Tibial nerve (tissue), 4 donors: Measurements from ENCODE around the gene NEUROD2. TPM values are rescaled to one million over a fixed set of nuclear protein-coding genes. Genes with fewer than 3 reads are reported as not detected.

Experiments used
- DNase-seq, 2 donors: peaks; one replicate each; pipeline ENCODE4 v3.0.0-alpha.2; 2019; ENCODE audit warnings: low spot score in 2 of 2
- H3K27ac ChIP-seq, 4 donors: fragments of 200-600 bp; sonication (generic) in 3 of 4; one replicate each; pipeline ENCODE4 v1.5.1; 2017 to 2019; ENCODE audit warnings: mild to moderate bottlenecking in 1 of 4
- H3K27me3 ChIP-seq, 2 donors: fragments of 200-600 bp; sonication (generic) in 1 of 2; one replicate each; pipeline versions ENCODE4 v1.5.1 to v1.6.0; 2017 to 2019
- H3K36me3 ChIP-seq, 3 donors: fragments of 200-600 bp; sonication (generic); one replicate each; pipeline ENCODE4 v1.5.1; 2018 to 2019
- H3K4me1 ChIP-seq, 4 donors: fragments of 200-600 bp; sonication (generic) in 3 of 4; one replicate each; pipeline ENCODE4 v1.5.1; 2017 to 2019
- H3K4me3 ChIP-seq, 4 donors: fragments of 200-600 bp; sonication (generic) in 3 of 4; one replicate each; pipeline ENCODE4 v1.5.1; 2017 to 2019; ENCODE audit warnings: mild to moderate bottlenecking in 1 of 4, moderate library complexity in 1 of 4
- H3K9me3 ChIP-seq, 4 donors: fragments of 200-600 bp; sonication (generic) in 3 of 4; one replicate each; pipeline ENCODE4 v1.5.1; 2017 to 2019
- CTCF ChIP-seq, 5 experiments: fragments of 200-600 bp in 3 of 5; fragments of 450-650 bp in 2 of 5; sonication (generic) in 3 of 5; IDR thresholded peaks; one replicate each; pipeline ENCODE4 v1.5.1; 2016 to 2019; ENCODE audit warnings: antibody characterized with exemption in 5 of 5, mild to moderate bottlenecking in 3 of 5, moderate library complexity in 2 of 5
- EP300 ChIP-seq, 2 donors: sonication (generic); formaldehyde crosslinking; IDR thresholded peaks; one replicate each; pipeline ENCODE4 v1.6.1; 2017; ENCODE audit warnings: antibody characterized with exemption in 2 of 2, mild to moderate bottlenecking in 1 of 2
- POLR2A ChIP-seq, 2 donors: fragments of 450-650 bp; IDR thresholded peaks; one replicate each; pipeline ENCODE4 v1.6.1; 2017; ENCODE audit warnings: antibody characterized with exemption in 2 of 2, mild to moderate bottlenecking in 2 of 2, moderate library complexity in 2 of 2
- WGBS, 2 donors: methylation state at CpG; one replicate each; pipeline ENCODE4 v1.1.5; 2018; 5-methylcytosine and 5-hydroxymethylcytosine counted together
- total RNA-seq, 4 donors: library from RNA; depleted of rRNA; stranded (reverse); fragments of >200 nt; gene quantifications; one replicate each; pipeline ENCODE4 v1.1.0, GENCODE V29; 2016

Gene NEUROD2
- total RNA-seq, 4 donors from 2014 or later = not detected

GRCh38 chr17:39582658-39583057 is 25.1 kb downstream of the NEUROD2 start:
- 41 to 65% methylated on average over 2 of the region's 2 CpGs for WGBS, 2 donors
- no peaks in the 10 kb centered on the region for H3K27me3 ChIP-seq
- peaks cover 0 to 9% (median 0%) of the 10 kb centered on the region in 4 donors for H3K4me1 ChIP-seq
- H3K4me3 ChIP-seq = no peak overlapping the region
- no peak for TF ChIP-seq EP300 (IDR thresholded peaks at IDR 0.05)
- TF ChIP-seq POLR2A (IDR thresholded peaks at IDR 0.05) = no peak
- TF ChIP-seq CTCF (IDR thresholded peaks at IDR 0.05) = no peak
- H3K9me3 ChIP-seq = no peaks in the 10 kb centered on the region
- H3K36me3 ChIP-seq = no peaks in the 10 kb centered on the region
- H3K27ac ChIP-seq = no peak overlapping the region
- no peak for DNase-seq

GRCh38 chr17:39581759-39582085 is 26.0 kb downstream of the NEUROD2 start:
- no peaks in the 10 kb centered on the region for H3K36me3 ChIP-seq
- H3K9me3 ChIP-seq = no peaks in the 10 kb centered on the region
- TF ChIP-seq POLR2A (IDR thresholded peaks at IDR 0.05) (no peak), CTCF (IDR thresholded peaks at IDR 0.05) (no peak), EP300 (IDR thresholded peaks at IDR 0.05) (no peak)
- peaks cover 0 to 9% (median 0%) of the 10 kb centered on the region in 4 donors for H3K4me1 ChIP-seq
- no peak overlapping the region for H3K27ac ChIP-seq
- H3K27me3 ChIP-seq = no peaks in the 10 kb centered on the region
- WGBS, 2 donors = 78 to 79% methylated on average over 4 of the region's 4 CpGs
- no peak for DNase-seq
- H3K4me3 ChIP-seq = no peak overlapping the region

DNA sequence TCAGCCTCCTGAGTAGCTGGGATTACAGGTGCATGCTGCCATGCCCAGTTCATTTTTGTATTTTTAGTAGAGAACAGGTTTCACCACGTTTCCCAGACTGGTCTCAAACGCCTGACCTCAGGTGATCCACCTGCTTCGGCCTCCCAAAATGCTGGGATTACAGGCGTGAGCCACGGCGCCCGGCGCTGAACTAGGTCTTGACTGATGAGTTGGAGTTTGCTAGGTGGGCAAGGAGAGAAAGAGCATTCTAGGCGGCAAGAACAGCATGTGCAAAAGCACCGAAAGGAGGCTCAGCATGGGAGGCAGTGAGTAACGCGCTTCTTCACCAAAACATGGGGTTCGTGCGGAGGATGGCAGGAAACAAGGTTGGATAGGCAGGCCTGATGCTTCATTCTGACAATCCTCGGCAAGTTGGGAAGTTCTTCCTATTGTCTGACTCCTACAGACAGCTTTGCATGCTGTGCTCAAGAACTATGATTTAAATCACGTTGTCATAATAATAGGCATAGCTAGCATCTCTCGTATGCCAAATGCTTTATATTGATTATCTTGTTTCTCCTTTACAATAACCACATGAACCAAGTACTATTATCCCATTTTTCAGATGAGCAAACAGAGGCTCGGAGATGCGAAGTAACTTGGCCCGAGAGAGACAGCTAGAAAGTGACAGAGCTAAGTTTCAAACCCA is 26.5 kb downstream of the NEUROD2 start:
- Histone ChIP-seq H3K27ac (no peak overlapping the region), H3K4me3 (no peak overlapping the region), H3K27me3 (no peaks in the 10 kb centered on the region), H3K4me1 (peaks cover 0 to 9% (median 0%) of the 10 kb centered on the region in 4 donors), H3K36me3 (no peaks in the 10 kb centered on the region), H3K9me3 (no peaks in the 10 kb centered on the region)
- TF ChIP-seq CTCF (IDR thresholded peaks at IDR 0.05) = no peak
- TF ChIP-seq POLR2A (IDR thresholded peaks at IDR 0.05) = no peak
- TF ChIP-seq EP300 (IDR thresholded peaks at IDR 0.05) = no peak
- WGBS, 2 donors = 87 to 94% methylated on average over 20 of the region's 20 CpGs
- DNase-seq = no peak

- H3K9me3 ChIP-seq = no peaks in the 10 kb centered on the region
- WGBS, 2 donors = 49 to 64% methylated on average over 7 of the region's 7 CpGs
- no peak overlapping the region for H3K27ac ChIP-seq
- H3K27me3 ChIP-seq = no peaks in the 10 kb centered on the region
- DNase-seq = no peak
- H3K36me3 ChIP-seq = no peaks in the 10 kb centered on the region
- H3K4me3 ChIP-seq = no peak overlapping the region
- peaks cover 0 to 9% (median 0%) of the 10 kb centered on the region in 4 donors for H3K4me1 ChIP-seq
- TF ChIP-seq EP300 (IDR thresholded peaks at IDR 0.05) (no peak), POLR2A (IDR thresholded peaks at IDR 0.05) (no peak), CTCF (IDR thresholded peaks at IDR 0.05) (no peak)
Observed at GRCh38 chr17:39580082-39580468, 27.6 kb downstream of the NEUROD2 start.

GRCh38 chr17:39579318-39580081 is 28.2 kb downstream of the NEUROD2 start:
- no peak for TF ChIP-seq POLR2A (IDR thresholded peaks at IDR 0.05)
- TF ChIP-seq CTCF (IDR thresholded peaks at IDR 0.05) = no peak
- no peak for TF ChIP-seq EP300 (IDR thresholded peaks at IDR 0.05)
- 26 to 27% methylated on average over 8 of the region's 8 CpGs for WGBS, 2 donors
- Histone ChIP-seq H3K9me3 (no peaks in the 10 kb centered on the region), H3K4me3 (no peak overlapping the region), H3K27ac (no peak overlapping the region), H3K4me1 (peaks cover 0 to 9% (median 0%) of the 10 kb centered on the region in 4 donors), H3K27me3 (no peaks in the 10 kb centered on the region), H3K36me3 (no peaks in the 10 kb centered on the region)
- no peak for DNase-seq
